Measurements from ENCODE around the gene PFKFB3.

DNA sequence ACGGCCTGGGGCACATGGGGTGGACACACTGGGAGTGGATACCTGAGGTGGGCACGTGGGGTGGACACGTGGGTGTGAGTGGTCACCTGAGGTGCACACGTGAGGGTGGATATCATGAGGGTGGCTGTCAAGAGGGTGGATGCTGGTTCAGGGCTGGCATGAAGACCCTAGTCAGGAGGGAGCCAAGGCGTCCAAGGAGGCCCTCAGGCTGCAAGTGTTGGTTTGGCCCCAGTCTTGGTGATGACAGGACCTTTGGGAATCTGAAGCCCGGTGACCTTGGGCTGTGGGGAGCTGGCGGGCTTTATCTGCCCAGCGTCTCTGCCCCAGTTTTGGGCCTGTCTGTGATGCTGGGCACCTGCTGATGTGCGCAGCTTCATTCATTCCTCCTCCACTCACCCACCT is 24.9 kb upstream of the PFKFB3 start:
- no peak for TF ChIP-seq EZH2 (IDR thresholded peaks at IDR 0.05; ENCODE audit: insufficient read depth, poor library complexity, severe bottlenecking)
- no peak for TF ChIP-seq EZH2phosphoT487 (IDR thresholded peaks at IDR 0.05; ENCODE audit: insufficient read depth, low read depth)
